Stimulated activated CD4-positive, alpha-beta T cell treated with anti-CD3 and anti-CD28 coated beads, TNF-alpha, amount 100 ng/mL, for 48 hours (primary cell): ENCODE measurements around the gene MCF2L2.
"Not testable (repeated sequence)": the region's sequence is repeated elsewhere in the genome, so short reads cannot be mapped to it uniquely, and the experiment has no call there.

Experiments
- DNase-seq, 3 donors: peaks; one replicate each; pipeline ENCODE4 v3.0.0-alpha.2; 2020; ENCODE audit warnings: low read depth in 3 of 3

The MCF2L2 gene

GRCh38 chr3:183233966-183234365 is 194.5 kb downstream of the MCF2L2 start:
- DNase-seq, result no peak

- no peak for DNase-seq
Observed at GRCh38 chr3:183230826-183231225, 197.6 kb downstream of the MCF2L2 start.

GRCh38 chr3:183230251-183230650 is 198.2 kb downstream of the MCF2L2 start:
- not testable (repeated sequence) for DNase-seq

- DNase-seq, result no peak
Observed at GRCh38 chr3:183229178-183229577, 199.2 kb downstream of the MCF2L2 start.

GRCh38 chr3:183227586-183227985 is 200.8 kb downstream of the MCF2L2 start:
- DNase-seq, result peak in 1 of 3 donors; percentile 45

- DNase-seq, result no peak
Observed at GRCh38 chr3:183226333-183226890, 202.0 kb downstream of the MCF2L2 start.

GRCh38 chr3:183224180-183224970 is 204.0 kb downstream of the MCF2L2 start:
- peak in 1 of 3 donors; percentile 48 for DNase-seq

GRCh38 chr3:183222631-183223235 is 205.7 kb downstream of the MCF2L2 start:
- no peak for DNase-seq

GRCh38 chr3:183220828-183221227 is 207.6 kb downstream of the MCF2L2 start:
- DNase-seq, result no peak

GRCh38 chr3:183218826-183219225 is 209.6 kb downstream of the MCF2L2 start:
- DNase-seq, result no peak

- DNase-seq, result no peak
Observed at GRCh38 chr3:183217548-183218332, 210.7 kb downstream of the MCF2L2 start.

GRCh38 chr3:183215591-183216202 is 212.7 kb downstream of the MCF2L2 start:
- DNase-seq, result no peak

GRCh38 chr3:183214277-183214612 is 214.2 kb downstream of the MCF2L2 start:
- no peak for DNase-seq

GRCh38 chr3:183213415-183214276 is 214.8 kb downstream of the MCF2L2 start:
- no peak for DNase-seq

- no peak for DNase-seq
Observed at GRCh38 chr3:183212565-183212964, 215.9 kb downstream of the MCF2L2 start.

GRCh38 chr3:183212096-183212495 is 216.3 kb downstream of the MCF2L2 start:
- DNase-seq, result no peak

GRCh38 chr3:183211352-183211751 is 217.1 kb downstream of the MCF2L2 start:
- DNase-seq, result no peak

- DNase-seq, result peak in 2 of 3 donors; percentile 38 to 39
Observed at GRCh38 chr3:183210862-183211341, 217.5 kb downstream of the MCF2L2 start.

GRCh38 chr3:183210341-183210740 is 218.1 kb downstream of the MCF2L2 start:
- DNase-seq, result no peak

- no peak for DNase-seq
Observed at GRCh38 chr3:183208800-183209199, 219.6 kb downstream of the MCF2L2 start.

GRCh38 chr3:183208260-183208659 is 220.2 kb downstream of the MCF2L2 start:
- DNase-seq, result no peak
